Measurements from ENCODE around the gene HNRNPH1. TPM values are rescaled to one million over a fixed set of nuclear protein-coding genes. Genes with fewer than 3 reads are reported as not detected.
"Not testable (repeated sequence)": the region's sequence is repeated elsewhere in the genome, so short reads cannot be mapped to it uniquely, and the experiment has no call there.

Gene HNRNPH1, protein sequence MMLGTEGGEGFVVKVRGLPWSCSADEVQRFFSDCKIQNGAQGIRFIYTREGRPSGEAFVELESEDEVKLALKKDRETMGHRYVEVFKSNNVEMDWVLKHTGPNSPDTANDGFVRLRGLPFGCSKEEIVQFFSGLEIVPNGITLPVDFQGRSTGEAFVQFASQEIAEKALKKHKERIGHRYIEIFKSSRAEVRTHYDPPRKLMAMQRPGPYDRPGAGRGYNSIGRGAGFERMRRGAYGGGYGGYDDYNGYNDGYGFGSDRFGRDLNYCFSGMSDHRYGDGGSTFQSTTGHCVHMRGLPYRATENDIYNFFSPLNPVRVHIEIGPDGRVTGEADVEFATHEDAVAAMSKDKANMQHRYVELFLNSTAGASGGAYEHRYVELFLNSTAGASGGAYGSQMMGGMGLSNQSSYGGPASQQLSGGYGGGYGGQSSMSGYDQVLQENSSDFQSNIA
- total RNA-seq (100 to 1,000 TPM; 416 to 679 (median 577) TPM), polyA plus RNA-seq (100 to 1,000 TPM; 243 to 354 TPM)
- long read RNA-seq, donor 1, transcript HNRNPH1-203 (14 exons, 2,279 nt), result minor isoform, 180 of 648 reads
- long read RNA-seq, donor 1, transcript HNRNPH1-204 (14 exons, 2,248 nt), result major isoform, 200 of 648 reads
- long read RNA-seq, donor 1, partial matches to known transcripts, result 29 of 648 reads
- long read RNA-seq, donor 1, other reads (novel, unspliced or antisense), result 231 of 648 reads
- long read RNA-seq, donor 2, full-length matches to known transcripts, result 50 of 102 reads
- long read RNA-seq, donor 2, partial matches to known transcripts, result 52 of 102 reads
- long read RNA-seq, donor 2, other reads (novel, unspliced or antisense), result 0 of 102 reads
- long read RNA-seq, donor 3, transcript HNRNPH1-203 (14 exons, 2,279 nt), result minor isoform, 16 of 98 reads
- long read RNA-seq, donor 3, transcript HNRNPH1-204 (14 exons, 2,248 nt), result major isoform, 20 of 98 reads
- long read RNA-seq, donor 3, partial matches to known transcripts, result 9 of 98 reads
- long read RNA-seq, donor 3, other reads (novel, unspliced or antisense), result 51 of 98 reads

- Histone ChIP-seq H3K4me1 (ENCODE audit: insufficient read depth) (peaks cover 7% of the 10 kb centered on the region), H3K4me3 (peak within 1 kb of the TSS; percentile 100), H3K27me3 (no peaks in the 10 kb centered on the region), H3K36me3 (no peaks in the 10 kb centered on the region), H3K27ac (peak within 1 kb of the TSS; percentile 95 to 99), H3K9me3 (no peaks in the 10 kb centered on the region)
- intact Hi-C loops (cut with DNase I), result loop anchor here in 1 of 4 donors (5.0 kb wide), 1 partner anchor 71 kb away; the partner anchor contains the start of gene RUFY1
- TF ChIP-seq EP300 (IDR thresholded peaks at IDR 0.05) (no peak), POLR2A (IDR thresholded peaks at IDR 0.05) (peak; percentile 100)
- TF ChIP-seq, protein P1, sequence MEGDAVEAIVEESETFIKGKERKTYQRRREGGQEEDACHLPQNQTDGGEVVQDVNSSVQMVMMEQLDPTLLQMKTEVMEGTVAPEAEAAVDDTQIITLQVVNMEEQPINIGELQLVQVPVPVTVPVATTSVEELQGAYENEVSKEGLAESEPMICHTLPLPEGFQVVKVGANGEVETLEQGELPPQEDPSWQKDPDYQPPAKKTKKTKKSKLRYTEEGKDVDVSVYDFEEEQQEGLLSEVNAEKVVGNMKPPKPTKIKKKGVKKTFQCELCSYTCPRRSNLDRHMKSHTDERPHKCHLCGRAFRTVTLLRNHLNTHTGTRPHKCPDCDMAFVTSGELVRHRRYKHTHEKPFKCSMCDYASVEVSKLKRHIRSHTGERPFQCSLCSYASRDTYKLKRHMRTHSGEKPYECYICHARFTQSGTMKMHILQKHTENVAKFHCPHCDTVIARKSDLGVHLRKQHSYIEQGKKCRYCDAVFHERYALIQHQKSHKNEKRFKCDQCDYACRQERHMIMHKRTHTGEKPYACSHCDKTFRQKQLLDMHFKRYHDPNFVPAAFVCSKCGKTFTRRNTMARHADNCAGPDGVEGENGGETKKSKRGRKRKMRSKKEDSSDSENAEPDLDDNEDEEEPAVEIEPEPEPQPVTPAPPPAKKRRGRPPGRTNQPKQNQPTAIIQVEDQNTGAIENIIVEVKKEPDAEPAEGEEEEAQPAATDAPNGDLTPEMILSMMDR (IDR thresholded peaks at IDR 0.05), result peak in 2 of 3 donors; percentile 13 to 22
- 0% methylated on average over 51 to 92 of the region's 92 CpGs for WGBS, 3 donors
- peak; percentile 99 to 100 (median 99) for DNase-seq
These were observed at the start of gene HNRNPH1 for GRCh38 chr5:179623003-179623905. Gene HNRNPH1, minus strand, starts transcription at chr5:179623671. Its CDS starts 538 bp downstream, at chr5:179623133.

GRCh38 chr5:179668391-179668790, 44.9 kb upstream of the HNRNPH1 start:
- intact Hi-C loops (cut with DNase I), result no loop called here
- no peak overlapping the region for H3K27ac ChIP-seq
- 32 to 45% (median 43%) methylated on average over 7 of the region's 7 CpGs for WGBS, 3 donors

DNA sequence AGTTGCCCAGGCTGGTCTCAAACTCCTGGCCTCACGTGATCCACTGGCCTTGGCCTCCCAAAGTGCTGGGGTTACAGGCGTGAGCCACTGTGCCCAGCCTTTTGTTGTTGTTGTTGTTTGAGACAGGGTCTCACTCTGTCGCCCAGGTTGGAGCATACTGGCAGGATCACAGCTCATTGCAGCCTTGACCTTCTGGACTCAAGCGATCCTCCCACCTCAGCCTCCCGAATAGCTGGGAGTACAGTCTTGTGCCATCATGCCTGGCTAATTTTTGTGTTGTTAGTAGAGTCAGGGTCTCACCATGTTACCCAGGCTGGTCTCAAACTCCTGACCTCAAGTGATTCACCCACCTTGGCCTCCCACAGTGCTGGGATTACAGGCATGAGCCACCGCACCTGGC, 38.2 kb upstream of the HNRNPH1 start:
- DNase-seq; H3K4me3 ChIP-seq; intact Hi-C loops (cut with DNase I); H3K27ac ChIP-seq; H3K4me1 ChIP-seq (ENCODE audit: insufficient read depth); H3K9me3 ChIP-seq; H3K27me3 ChIP-seq; H3K36me3 ChIP-seq: not testable (repeated sequence)
- WGBS, 3 donors, result 72 to 79% (median 73%) methylated on average over 6 of the region's 6 CpGs

More at GRCh38 chr5:179668391-179668790, 44.9 kb upstream of the HNRNPH1 start:
- Histone ChIP-seq H3K27me3 (no peaks in the 10 kb centered on the region), H3K36me3 (no peaks in the 10 kb centered on the region), H3K9me3 (no peaks in the 10 kb centered on the region), H3K4me3 (no peak overlapping the region), H3K4me1 (ENCODE audit: insufficient read depth) (no peaks in the 10 kb centered on the region)
- no peak for DNase-seq
- TF ChIP-seq POLR2A (IDR thresholded peaks at IDR 0.05) (no peak), EP300 (IDR thresholded peaks at IDR 0.05) (no peak)
- TF ChIP-seq, protein P1 (IDR thresholded peaks at IDR 0.05), result no peak

DNA sequence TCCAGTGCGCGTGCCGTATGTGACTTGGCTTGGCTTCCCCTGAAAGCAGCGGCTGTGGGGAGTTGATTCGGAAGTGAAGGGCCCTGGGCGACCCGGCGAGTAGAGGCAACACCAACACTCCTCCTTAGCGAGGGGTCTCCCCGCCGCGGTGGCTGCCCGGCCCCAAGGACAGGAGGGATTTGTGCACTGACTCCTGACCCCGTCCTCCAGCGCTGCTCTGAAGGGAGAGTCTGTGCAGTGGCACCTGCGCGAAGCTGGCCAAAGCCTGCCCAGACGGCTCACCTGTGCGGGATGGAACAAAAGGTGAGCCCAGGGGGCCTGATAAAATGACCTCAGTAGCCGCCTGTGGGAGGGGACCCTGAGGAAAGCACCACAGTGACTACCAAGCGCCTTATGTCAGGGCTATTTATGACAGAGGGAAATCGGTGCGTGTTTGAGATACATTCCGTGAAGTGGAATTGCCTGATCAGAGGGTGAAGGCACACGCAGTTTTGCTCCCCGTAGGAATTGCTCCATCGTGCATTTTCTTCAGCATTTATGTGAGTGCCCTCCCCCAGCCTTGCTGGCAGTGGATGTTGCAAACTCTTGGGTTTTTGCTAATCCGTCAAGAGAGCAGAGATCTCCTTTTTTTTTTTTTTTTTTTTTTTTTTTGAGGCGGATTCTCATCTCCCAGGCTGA, 34.8 kb upstream of the HNRNPH1 start:
- H3K9me3 ChIP-seq; H3K27ac ChIP-seq; H3K36me3 ChIP-seq; intact Hi-C loops (cut with DNase I); H3K27me3 ChIP-seq; H3K4me1 ChIP-seq (ENCODE audit: insufficient read depth): not testable (repeated sequence)
- H3K4me3 ChIP-seq, result peak overlapping the region; percentile 44
- DNase-seq, result peak in 2 of 5 donors; percentile 20 to 38
- 2 to 5% (median 3%) methylated on average over 10 to 14 of the region's 29 CpGs for WGBS, 3 donors

GRCh38 chr5:179657302-179658178, 34.1 kb upstream of the HNRNPH1 start:
- DNase-seq, result peak in 2 of 5 donors; percentile 28 to 65
- H3K36me3 ChIP-seq; H3K27me3 ChIP-seq; H3K4me1 ChIP-seq (ENCODE audit: insufficient read depth); H3K4me3 ChIP-seq; intact Hi-C loops (cut with DNase I); H3K9me3 ChIP-seq; H3K27ac ChIP-seq: not testable (repeated sequence)
- 24 to 90% (median 29%) methylated on average over 2 to 12 of the region's 50 CpGs for WGBS, 3 donors

GRCh38 chr5:179653135-179653534, 29.7 kb upstream of the HNRNPH1 start:
- H3K4me1 ChIP-seq (ENCODE audit: insufficient read depth); H3K9me3 ChIP-seq; H3K4me3 ChIP-seq; H3K36me3 ChIP-seq; H3K27me3 ChIP-seq; H3K27ac ChIP-seq; intact Hi-C loops (cut with DNase I); DNase-seq: not testable (repeated sequence)
- WGBS, 3 donors, result 53 to 59% (median 53%) methylated on average over 2 of the region's 2 CpGs

GRCh38 chr5:179650245-179650644, 26.8 kb upstream of the HNRNPH1 start:
- H3K36me3 ChIP-seq; DNase-seq; intact Hi-C loops (cut with DNase I); H3K27ac ChIP-seq; H3K4me3 ChIP-seq; H3K4me1 ChIP-seq (ENCODE audit: insufficient read depth); H3K9me3 ChIP-seq; H3K27me3 ChIP-seq: not testable (repeated sequence)
- 92 to 95% (median 95%) methylated on average over 14 to 26 of the region's 26 CpGs for WGBS, 3 donors
